Measurements from ENCODE around the gene SPATS2.

SPATS2 gene

GRCh38 chr12:49554266-49554665, 187.0 kb downstream of the SPATS2 start:
- TF ChIP-seq YY1 (IDR thresholded peaks at IDR 0.05; ENCODE audit: low read depth), result no peak
- no peak for TF ChIP-seq REST (IDR thresholded peaks at IDR 0.05; ENCODE audit: low read depth)
- TF ChIP-seq CEBPB (IDR thresholded peaks at IDR 0.05), result no peak
- no peak for TF ChIP-seq EGR1 (IDR thresholded peaks at IDR 0.05)
- TF ChIP-seq CREB1 (IDR thresholded peaks at IDR 0.05; ENCODE audit: low read depth), result no peak
- TF ChIP-seq NFIC (IDR thresholded peaks at IDR 0.05), result no peak
- no peak for TF ChIP-seq TCF12 (IDR thresholded peaks at IDR 0.05; ENCODE audit: low read depth)
- no peak for TF ChIP-seq FOXM1 (IDR thresholded peaks at IDR 0.05; ENCODE audit: borderline replicate concordance, low read depth)
- no peak for TF ChIP-seq EP300 (IDR thresholded peaks at IDR 0.05; ENCODE audit: borderline replicate concordance)
- TF ChIP-seq RAD21 (IDR thresholded peaks at IDR 0.05; ENCODE audit: low read depth), result no peak
- no peak for TF ChIP-seq MAX (IDR thresholded peaks at IDR 0.05)
- TF ChIP-seq, protein P1, sequence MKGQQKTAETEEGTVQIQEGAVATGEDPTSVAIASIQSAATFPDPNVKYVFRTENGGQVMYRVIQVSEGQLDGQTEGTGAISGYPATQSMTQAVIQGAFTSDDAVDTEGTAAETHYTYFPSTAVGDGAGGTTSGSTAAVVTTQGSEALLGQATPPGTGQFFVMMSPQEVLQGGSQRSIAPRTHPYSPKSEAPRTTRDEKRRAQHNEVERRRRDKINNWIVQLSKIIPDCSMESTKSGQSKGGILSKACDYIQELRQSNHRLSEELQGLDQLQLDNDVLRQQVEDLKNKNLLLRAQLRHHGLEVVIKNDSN (IDR thresholded peaks at IDR 0.05), result no peak
- no peak for TF ChIP-seq TEAD4 (IDR thresholded peaks at IDR 0.05)
- TF ChIP-seq TAF1 (IDR thresholded peaks at IDR 0.05; ENCODE audit: low read depth), result no peak
- no peak for TF ChIP-seq ZBTB7A (IDR thresholded peaks at IDR 0.05; ENCODE audit: low read depth)

DNA sequence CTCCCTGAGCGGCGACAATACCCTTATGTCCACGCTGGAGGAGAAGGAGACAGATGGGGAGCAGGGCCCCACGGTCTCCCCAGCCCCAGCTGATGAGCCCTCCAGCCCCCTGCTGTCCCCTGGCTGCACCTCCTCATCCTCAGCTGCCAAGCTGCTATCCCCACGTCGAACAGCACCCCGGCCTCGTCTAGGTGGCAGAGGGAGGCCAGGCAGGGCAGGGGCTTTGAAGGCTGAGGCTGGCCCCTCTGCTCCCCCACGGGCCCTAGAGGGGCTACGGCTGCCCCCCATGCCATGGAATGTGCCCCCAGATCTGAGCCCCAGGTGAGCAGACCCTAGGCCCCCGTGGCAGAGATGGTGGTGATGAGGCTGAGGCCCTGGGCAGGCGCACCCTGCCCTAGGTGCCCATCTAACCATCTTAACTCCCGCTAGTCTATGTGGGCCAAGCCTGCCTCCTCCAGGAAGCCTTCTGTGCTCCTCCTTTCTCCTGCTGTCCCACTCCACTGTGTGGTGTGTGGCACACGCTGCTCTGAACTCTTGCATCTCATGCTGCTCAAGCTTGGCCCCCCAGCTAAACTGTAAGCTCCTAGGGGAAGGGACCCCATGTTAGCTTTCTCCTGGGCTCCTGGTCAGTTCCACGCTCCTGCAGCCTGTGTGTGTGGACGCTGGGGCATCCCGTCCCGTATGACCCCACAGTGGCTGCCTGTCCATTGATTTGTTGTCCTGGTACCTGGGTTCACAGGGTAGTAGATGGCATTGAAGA, 188.5 kb downstream of the SPATS2 start:
- TF ChIP-seq EGR1 (IDR thresholded peaks at IDR 0.05) (no peak), CEBPB (IDR thresholded peaks at IDR 0.05) (no peak), REST (IDR thresholded peaks at IDR 0.05; ENCODE audit: low read depth) (no peak), NFIC (IDR thresholded peaks at IDR 0.05) (no peak), YY1 (IDR thresholded peaks at IDR 0.05; ENCODE audit: low read depth) (no peak)

DNA sequence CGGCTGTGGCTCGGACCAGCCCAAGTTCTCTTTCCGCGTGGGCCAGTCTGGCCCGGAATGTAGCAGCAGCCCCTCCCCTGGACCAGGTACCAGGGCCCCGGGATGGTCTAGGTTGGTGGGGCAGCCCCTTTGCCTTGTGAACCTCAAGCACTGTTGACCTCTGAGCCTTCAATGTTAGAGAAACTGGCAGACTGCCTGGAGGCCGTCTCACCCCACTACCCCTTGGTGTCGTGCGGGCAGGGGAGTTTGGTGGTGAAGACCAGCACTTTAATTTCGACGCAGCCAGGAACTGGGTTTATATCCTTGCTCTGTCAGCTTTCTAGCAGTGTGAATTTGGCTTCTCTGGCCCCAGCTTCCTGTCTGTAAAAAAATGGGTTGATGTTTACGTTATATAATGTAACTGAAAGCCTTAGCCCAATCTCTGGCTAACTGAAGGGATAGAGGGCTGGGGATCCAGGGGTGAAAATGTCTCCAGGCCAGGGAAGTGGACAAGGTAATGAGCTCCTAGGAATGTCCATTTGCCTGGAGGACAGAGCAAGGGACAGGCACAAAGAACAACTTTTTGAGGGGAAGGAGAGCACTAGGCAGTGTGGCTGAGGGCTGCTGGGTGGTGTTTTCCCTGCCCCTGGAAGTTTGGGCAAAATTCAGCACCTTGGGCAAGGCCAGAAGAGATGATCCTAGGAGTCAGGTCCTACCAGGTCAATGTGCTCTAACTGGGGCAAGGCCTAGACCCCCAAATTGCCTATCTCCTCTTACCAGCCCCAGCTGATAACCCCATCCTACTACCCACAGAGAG, 189.3 kb downstream of the SPATS2 start:
- no peak for TF ChIP-seq NFIC (IDR thresholded peaks at IDR 0.05)
- TF ChIP-seq TCF12 (IDR thresholded peaks at IDR 0.05; ENCODE audit: low read depth), result no peak
- TF ChIP-seq EGR1 (IDR thresholded peaks at IDR 0.05), result no peak
- no peak for TF ChIP-seq YY1 (IDR thresholded peaks at IDR 0.05; ENCODE audit: low read depth)
- TF ChIP-seq MAX (IDR thresholded peaks at IDR 0.05), result no peak
- peak; percentile 58 for TF ChIP-seq REST (IDR thresholded peaks at IDR 0.05; ENCODE audit: low read depth)

GRCh38 chr12:49557187-49557916, 190.1 kb downstream of the SPATS2 start:
- TF ChIP-seq TEAD4 (IDR thresholded peaks at IDR 0.05) (no peak), TAF1 (IDR thresholded peaks at IDR 0.05; ENCODE audit: low read depth) (no peak), ZBTB7A (IDR thresholded peaks at IDR 0.05; ENCODE audit: low read depth) (no peak), EP300 (IDR thresholded peaks at IDR 0.05; ENCODE audit: borderline replicate concordance) (no peak), NFIC (IDR thresholded peaks at IDR 0.05) (no peak), YY1 (IDR thresholded peaks at IDR 0.05; ENCODE audit: low read depth) (no peak), FOXM1 (IDR thresholded peaks at IDR 0.05; ENCODE audit: borderline replicate concordance, low read depth) (no peak), CEBPB (IDR thresholded peaks at IDR 0.05) (no peak), REST (IDR thresholded peaks at IDR 0.05; ENCODE audit: low read depth) (no peak), RAD21 (IDR thresholded peaks at IDR 0.05; ENCODE audit: low read depth) (no peak), MAX (IDR thresholded peaks at IDR 0.05) (no peak), EGR1 (IDR thresholded peaks at IDR 0.05) (no peak), TCF12 (IDR thresholded peaks at IDR 0.05; ENCODE audit: low read depth) (no peak), CREB1 (IDR thresholded peaks at IDR 0.05; ENCODE audit: low read depth) (no peak)
- TF ChIP-seq, protein P1 (IDR thresholded peaks at IDR 0.05), result no peak

Data from Ishikawa (cell line).